ENCODE data around the gene LGI2. TPM values are rescaled to one million over a fixed set of nuclear protein-coding genes. Genes with fewer than 3 reads are reported as not detected.

Gene LGI2
- total RNA-seq, 1 donor from 2014 or later: not detected

GRCh38 chr4:25001509-25001908 lies 29.2 kb downstream of the LGI2 start:
- no peak for DNase-seq (ENCODE audit: low read depth)
- FAIRE-seq: no peak
- TF ChIP-seq CTCF (IDR thresholded peaks at IDR 0.05; ENCODE audit: insufficient read depth, low read length, severe bottlenecking): no peak

GRCh38 chr4:25000639-25001038 lies 30.1 kb downstream of the LGI2 start:
- Histone ChIP-seq H3K27me3 (ENCODE audit: control insufficient read depth, insufficient read depth, low read length) (peaks cover 3% of the 10 kb centered on the region), H3K36me3 (ENCODE audit: control insufficient read depth, insufficient read depth, low read length) (no peaks in the 10 kb centered on the region), H3K4me3 (ENCODE audit: low read depth, low read length) (no peak overlapping the region)
- TF ChIP-seq CTCF (IDR thresholded peaks at IDR 0.05; ENCODE audit: insufficient read depth, low read length, severe bottlenecking): no peak
- FAIRE-seq: no peak
- no peak for DNase-seq (ENCODE audit: low read depth)

More at GRCh38 chr4:25001509-25001908, 29.2 kb downstream of the LGI2 start:
- no peak overlapping the region for H3K4me3 ChIP-seq (ENCODE audit: low read depth, low read length)
- peaks cover 3% of the 10 kb centered on the region for H3K27me3 ChIP-seq (ENCODE audit: control insufficient read depth, insufficient read depth, low read length)
- H3K36me3 ChIP-seq (ENCODE audit: control insufficient read depth, insufficient read depth, low read length): no peaks in the 10 kb centered on the region

GRCh38 chr4:24999392-25000089 lies 31.2 kb downstream of the LGI2 start:
- H3K27me3 ChIP-seq (ENCODE audit: control insufficient read depth, insufficient read depth, low read length): peaks cover 3% of the 10 kb centered on the region
- no peak for TF ChIP-seq CTCF (IDR thresholded peaks at IDR 0.05; ENCODE audit: insufficient read depth, low read length, severe bottlenecking)
- FAIRE-seq: no peak
- no peak for DNase-seq (ENCODE audit: low read depth)
- H3K4me3 ChIP-seq (ENCODE audit: low read depth, low read length): no peak overlapping the region
- no peaks in the 10 kb centered on the region for H3K36me3 ChIP-seq (ENCODE audit: control insufficient read depth, insufficient read depth, low read length)

- Histone ChIP-seq H3K4me3 (ENCODE audit: low read depth, low read length) (no peak overlapping the region), H3K27me3 (ENCODE audit: control insufficient read depth, insufficient read depth, low read length) (peaks cover 3% of the 10 kb centered on the region), H3K36me3 (ENCODE audit: control insufficient read depth, insufficient read depth, low read length) (no peaks in the 10 kb centered on the region)
- DNase-seq (ENCODE audit: low read depth) (no peak), FAIRE-seq (no peak)
- no peak for TF ChIP-seq CTCF (IDR thresholded peaks at IDR 0.05; ENCODE audit: insufficient read depth, low read length, severe bottlenecking)
Observed at GRCh38 chr4:24995346-24995919, 35.3 kb downstream of the LGI2 start.

GRCh38 chr4:24993551-24994080 lies 37.1 kb downstream of the LGI2 start:
- FAIRE-seq: no peak
- peaks cover 3% of the 10 kb centered on the region for H3K27me3 ChIP-seq (ENCODE audit: control insufficient read depth, insufficient read depth, low read length)
- no peak overlapping the region for H3K4me3 ChIP-seq (ENCODE audit: low read depth, low read length)
- no peak for DNase-seq (ENCODE audit: low read depth)
- TF ChIP-seq CTCF (IDR thresholded peaks at IDR 0.05; ENCODE audit: insufficient read depth, low read length, severe bottlenecking): no peak
- H3K36me3 ChIP-seq (ENCODE audit: control insufficient read depth, insufficient read depth, low read length): no peaks in the 10 kb centered on the region

Measured in bronchial epithelial cell (primary cell).